Stromal cell of bone marrow (primary cell): Measurements from ENCODE around the gene PTPRO.

Experiments
- DNase-seq: peaks from one replicate; pipeline ENCODE4 v3.0.0-alpha.2; 2012; ENCODE audit warnings: low read depth

Gene PTPRO

GRCh38 chr12:15322164-15323061 lies at the start of gene PTPRO:
Gene PTPRO (plus strand): TSS chr12:15322508.
- DNase-seq, result no peak

GRCh38 chr12:15273896-15274295 lies 48.4 kb upstream of the PTPRO start:
- no peak for DNase-seq

GRCh38 chr12:15274561-15274967 lies 47.7 kb upstream of the PTPRO start:
- DNase-seq, result no peak

GRCh38 chr12:15276088-15276698 lies 46.1 kb upstream of the PTPRO start:
- DNase-seq, result peak; percentile 35

GRCh38 chr12:15278816-15279658 lies 43.3 kb upstream of the PTPRO start:
- peak; percentile 77 for DNase-seq

- DNase-seq, result no peak
These were observed 41.4 kb upstream of the PTPRO start for GRCh38 chr12:15280930-15281329.

- no peak for DNase-seq
These were observed 33.1 kb upstream of the PTPRO start for GRCh38 chr12:15289192-15289591.

GRCh38 chr12:15293731-15294130 lies 28.6 kb upstream of the PTPRO start:
- DNase-seq, result no peak

GRCh38 chr12:15299947-15300346 lies 22.4 kb upstream of the PTPRO start:
- DNase-seq, result no peak

- no peak for DNase-seq
These were observed 18.0 kb upstream of the PTPRO start for GRCh38 chr12:15304296-15304695.

- DNase-seq, result no peak
These were observed 15.7 kb upstream of the PTPRO start for GRCh38 chr12:15306605-15307004.

- no peak for DNase-seq
These were observed 15.2 kb upstream of the PTPRO start for GRCh38 chr12:15307079-15307478.

- no peak for DNase-seq
These were observed 3.5 kb upstream of the PTPRO start for GRCh38 chr12:15318841-15319240.

- no peak for DNase-seq
These were observed 1.4 kb upstream of the PTPRO start for GRCh38 chr12:15320881-15321280.

GRCh38 chr12:15323480-15323879 lies 1.2 kb downstream of the PTPRO start:
- no peak for DNase-seq

GRCh38 chr12:15329891-15330290 lies 7.6 kb downstream of the PTPRO start:
- DNase-seq, result no peak

GRCh38 chr12:15334225-15334624 lies 11.9 kb downstream of the PTPRO start:
- no peak for DNase-seq

- DNase-seq, result no peak
These were observed 13.7 kb downstream of the PTPRO start for GRCh38 chr12:15335959-15336358.

- peak; percentile 57 for DNase-seq
These were observed 14.7 kb downstream of the PTPRO start for GRCh38 chr12:15336768-15337553.

GRCh38 chr12:15341371-15341770 lies 19.1 kb downstream of the PTPRO start:
- no peak for DNase-seq

GRCh38 chr12:15344561-15344960 lies 22.3 kb downstream of the PTPRO start:
- no peak for DNase-seq

- no peak for DNase-seq
These were observed 24.2 kb downstream of the PTPRO start for GRCh38 chr12:15346488-15346887.
